A549 (cell line): Measurements from ENCODE around the gene DIP2A. TPM values are rescaled to one million over a fixed set of nuclear protein-coding genes. Genes with fewer than 3 reads are reported as not detected.

Experiments used
- ATAC-seq, 2 experiments: fragments of 200-7000 bp in 1 of 2; fragments of >200 bp in 1 of 2; cut with Nextera tagmentation in 1 of 2; cut with Tn5 transposase in 1 of 2; 3 replicates each; pipeline versions ENCODE4 v1.8.0 to v1.9.1; 2018 to 2020; ENCODE audit warnings: mild to moderate bottlenecking in 1 of 2, moderate library complexity in 1 of 2
- CTCF ChIA-PET: fragments of 300-600 bp; sonication (Branson Sonifier 250); formaldehyde crosslinking; extraction: SDS; loops from one replicate; lab custom pipeline; 2021; ENCODE audit warnings: antibody characterized with exemption, inconsistent platforms; lab: Yijun Ruan, JAX
- POLR2A ChIA-PET: fragments of 350-600 bp; formaldehyde crosslinking; extraction: SDS; loops from one replicate; lab custom pipeline; 2021; ENCODE audit warnings: antibody characterized with exemption, inconsistent platforms; lab: Yijun Ruan, JAX
- DNase-seq, 2 experiments: peaks; one replicate each; pipeline versions ENCODE4 v3.0.0 to v3.0.0-alpha.2; 2011 to 2016; ENCODE audit warnings: low read depth in 1 of 2, low spot score in 1 of 2
- FAIRE-seq: peaks from 2 replicates; lab custom pipeline; 2011; peaks lifted over from hg19 to GRCh38; lab: Jason Lieb, UNC
- H3K27ac ChIP-seq, 2 experiments: fragments of >200 bp; sonication (Bioruptor Twin); formaldehyde crosslinking; 3 replicates each; pipeline ENCODE4 v1.5.1; 2016 to 2017
- H3K4me1 ChIP-seq: fragments of >200 bp; sonication (Bioruptor Twin); formaldehyde crosslinking; 3 replicates; pipeline ENCODE4 v1.6.1; 2016
- H3K4me2 ChIP-seq: fragments of >200 bp; sonication (Bioruptor Twin); formaldehyde crosslinking; 3 replicates; pipeline ENCODE4 v1.6.1; 2016
- H3K4me3 ChIP-seq: fragments of >200 bp; sonication (Bioruptor Twin); formaldehyde crosslinking; 3 replicates; pipeline ENCODE4 v1.5.1; 2016
- H3K9me3 ChIP-seq: fragments of >200 bp; sonication (Bioruptor Twin); formaldehyde crosslinking; 3 replicates; pipeline ENCODE4 v1.6.1; 2016
- BHLHE40 ChIP-seq: IDR thresholded peaks from 2 replicates; pipeline ENCODE4 v1.6.1; 2012; ENCODE audit warnings: low read depth, low read length, inconsistent platforms
- CBX2 ChIP-seq: fragments of 200-600 bp; sonication (generic); IDR thresholded peaks from 2 replicates; pipeline ENCODE4 v1.6.1; 2016; ENCODE audit warnings: low read depth, mild to moderate bottlenecking, borderline replicate concordance
- CHD4 ChIP-seq: fragments of 200-600 bp; sonication (generic); IDR thresholded peaks from 2 replicates; pipeline ENCODE4 v1.6.1; 2016; ENCODE audit warnings: antibody characterized with exemption, mild to moderate bottlenecking, borderline replicate concordance
- E2F6 ChIP-seq: IDR thresholded peaks from 2 replicates; pipeline ENCODE4 v1.6.1; 2012; ENCODE audit warnings: low read depth, borderline replicate concordance
- EHF ChIP-seq: fragments of 250-450 bp; sonication (Bioruptor Pico); IDR thresholded peaks from 2 replicates; pipeline ENCODE4 v1.5.0; 2020; ENCODE audit warnings: mild to moderate bottlenecking
- ELK1 ChIP-seq: fragments of 150-350 bp; IDR thresholded peaks from 2 replicates; pipeline ENCODE4 v1.6.1; 2014; ENCODE audit warnings: low read depth, mild to moderate bottlenecking, low read length
- ESRRA ChIP-seq: fragments of 150-350 bp; IDR thresholded peaks from 2 replicates; pipeline ENCODE4 v1.6.1; 2014; ENCODE audit warnings: mild to moderate bottlenecking, low read length, borderline replicate concordance
- FOSB ChIP-seq: fragments of 250-450 bp; sonication (Bioruptor Pico); IDR thresholded peaks from 2 replicates; pipeline ENCODE4 v1.5.0; 2020; ENCODE audit warnings: mild to moderate bottlenecking, moderate library complexity
- FOSL2 ChIP-seq, 2 experiments: fragments of 450-650 bp in 1 of 2; fragments of >200 bp in 1 of 2; sonication (Bioruptor Twin) in 1 of 2; formaldehyde crosslinking; IDR thresholded peaks; 2 replicates each; pipeline versions ENCODE4 v1.5.0 to v1.6.1; 2016 to 2020; ENCODE audit warnings: mild to moderate bottlenecking in 1 of 2, moderate library complexity in 1 of 2
- HEYL ChIP-seq: fragments of 250-450 bp; sonication (Bioruptor Pico); IDR thresholded peaks from 2 replicates; pipeline ENCODE4 v1.8.0; 2021; ENCODE audit warnings: mild to moderate bottlenecking, moderate library complexity
- HMGXB4 ChIP-seq: fragments of 250-450 bp; sonication (Bioruptor Pico); IDR thresholded peaks from 2 replicates; pipeline ENCODE4 v1.5.0; 2021; ENCODE audit warnings: mild to moderate bottlenecking, moderate library complexity, borderline replicate concordance
- HOXA7 ChIP-seq: fragments of 250-450 bp; sonication (Bioruptor Pico); IDR thresholded peaks from 2 replicates; pipeline ENCODE4 v1.5.0; 2020; ENCODE audit warnings: mild to moderate bottlenecking, moderate library complexity
- HOXB5 ChIP-seq: fragments of 250-450 bp; sonication (Bioruptor Pico); IDR thresholded peaks from 2 replicates; pipeline ENCODE4 v1.5.0; 2020; ENCODE audit warnings: mild to moderate bottlenecking, moderate library complexity
- JUN ChIP-seq, 2 experiments: fragments of >200 bp; sonication (Bioruptor Twin); formaldehyde crosslinking; IDR thresholded peaks; 2 replicates in 1 of 2; 3 replicates in 1 of 2; pipeline ENCODE4 v1.6.1; 2016 to 2017
- KDM5A ChIP-seq: fragments of 200-600 bp; sonication (generic); IDR thresholded peaks from 2 replicates; pipeline ENCODE4 v1.6.1; 2016; ENCODE audit warnings: antibody characterized with exemption, mild to moderate bottlenecking
- MYC ChIP-seq: IDR thresholded peaks from 2 replicates; pipeline ENCODE4 v1.6.1; 2012; ENCODE audit warnings: mild to moderate bottlenecking, inconsistent platforms, low read length, improper control_type of control experiment, borderline replicate concordance
- PHF8 ChIP-seq: fragments of 200-600 bp; sonication (generic); IDR thresholded peaks from 2 replicates; pipeline ENCODE4 v1.6.1; 2016; ENCODE audit warnings: low read depth, mild to moderate bottlenecking, antibody characterized with exemption, moderate library complexity, borderline replicate concordance
- POLR2AphosphoS2 ChIP-seq: conservative IDR thresholded peaks from 2 replicates; pipeline ENCODE4 v1.6.1; 2012; ENCODE audit warnings: low read length, improper control_type of control experiment, inconsistent platforms
- RARB ChIP-seq: fragments of 250-450 bp; sonication (Bioruptor Pico); IDR thresholded peaks from 2 replicates; pipeline ENCODE4 v1.8.0; 2021; ENCODE audit warnings: mild to moderate bottlenecking, moderate library complexity
- RCOR1 ChIP-seq: fragments of 150-350 bp; IDR thresholded peaks from 2 replicates; pipeline ENCODE4 v1.6.1; 2014; ENCODE audit warnings: antibody characterized with exemption, low read length, low read depth
- REST ChIP-seq: fragments of 200-600 bp; sonication (generic); IDR thresholded peaks from 2 replicates; pipeline ENCODE4 v1.6.1; 2016; ENCODE audit warnings: antibody characterized with exemption, mild to moderate bottlenecking, moderate library complexity
- RFX5 ChIP-seq: fragments of 450-650 bp; IDR thresholded peaks from 2 replicates; pipeline ENCODE4 v1.7.1; 2014; ENCODE audit warnings: antibody characterized with exemption, mild to moderate bottlenecking, moderate library complexity
- SMC3 ChIP-seq: fragments of >200 bp; sonication (Bioruptor Twin); formaldehyde crosslinking; IDR thresholded peaks from 3 replicates; pipeline ENCODE4 v1.6.1; 2018; ENCODE audit warnings: inconsistent platforms
- SREBF2 ChIP-seq: fragments of 450-650 bp; IDR thresholded peaks from 2 replicates; pipeline ENCODE4 v1.6.1; 2014; ENCODE audit warnings: mild to moderate bottlenecking, moderate library complexity
- TP53 ChIP-seq: fragments of 250-450 bp; sonication (Bioruptor Pico); IDR thresholded peaks from 2 replicates; pipeline ENCODE4 v1.5.0; 2021; ENCODE audit warnings: mild to moderate bottlenecking, moderate library complexity
- ZFP36 ChIP-seq: fragments of 450-650 bp; IDR thresholded peaks from 2 replicates; pipeline ENCODE4 v1.6.1; 2014; ENCODE audit warnings: borderline replicate concordance; ENCODE audit not compliant: partially characterized antibody
- ZSCAN20 ChIP-seq: fragments of 250-450 bp; sonication (Bioruptor Pico); IDR thresholded peaks from 2 replicates; pipeline ENCODE4 v1.8.0; 2022; ENCODE audit warnings: mild to moderate bottlenecking, moderate library complexity
- whole genome bisulfite sequencing: methylation state at CpG from one replicate; pipeline ENCODE4 v1.1.6; 2017; ENCODE audit errors: missing lambda C conversion rate; 5-methylcytosine and 5-hydroxymethylcytosine counted together
- polyA plus RNA-seq, 4 experiments: library from polyadenylated mRNA; depleted of rRNA in 3 of 4; stranded (reverse); fragments of >200 nt; fragmentation: RNase III in 1 of 4; extraction: RNeasy Plus Mini Kit Qiagen cat#74134 plus additional on column Dnase treatment in 1 of 4; gene quantifications; 2 replicates in 3 of 4; 3 replicates in 1 of 4; pipeline ENCODE4 v1.2.3, GENCODE V29; 2011 to 2017

DIP2A gene
- polyA plus RNA-seq, 2 of the 4 experiments (the other 2 are of a cell fraction) = 13.3 to 18.4 TPM

- FAIRE-seq (no peak), DNase-seq (no peak), ATAC-seq (no peak)
- POLR2A ChIA-PET = no interaction called here
- Histone ChIP-seq H3K4me3 (no peak overlapping the region), H3K4me2 (no peak overlapping the region), H3K4me1 (no peaks in the 10 kb centered on the region), H3K27ac (no peak overlapping the region), H3K9me3 (no peaks in the 10 kb centered on the region)
- TF ChIP-seq CBX2 = no peak
- TF ChIP-seq SMC3 = no peak
- no peak for TF ChIP-seq CHD4
- no peak for TF ChIP-seq FOSL2 (IDR thresholded peaks at IDR 0.05)
- no peak for TF ChIP-seq FOSL2 (CRISPR knock-in tag; IDR thresholded peaks at IDR 0.05)
- TF ChIP-seq HOXB5 = no peak
- no peak for TF ChIP-seq HOXA7 (CRISPR knock-in tag)
- no peak for TF ChIP-seq FOSB (CRISPR knock-in tag)
- TF ChIP-seq RARB (CRISPR knock-in tag) = no peak
- TF ChIP-seq ELK1 = no peak
- no peak for TF ChIP-seq KDM5A
- TF ChIP-seq ESRRA = no peak
- TF ChIP-seq ZFP36 = no peak
- no peak for TF ChIP-seq HMGXB4
- no peak for TF ChIP-seq E2F6
- no peak for TF ChIP-seq ZSCAN20 (CRISPR knock-in tag)
- TF ChIP-seq SREBF2 = no peak
- TF ChIP-seq TP53 = no peak
- no peak for TF ChIP-seq BHLHE40
- TF ChIP-seq RCOR1 = no peak
- no peak for TF ChIP-seq HEYL (CRISPR knock-in tag)
- CTCF ChIA-PET = interaction anchor here (1.0 kb wide), 1 partner anchor 10 kb away, joined by 3 read pairs; no protein-coding TSS in a partner anchor
- WGBS = 87% methylated on average over 13 of the region's 30 CpGs
Measured at GRCh38 chr21:46554431-46555224, 95.9 kb downstream of the DIP2A start.

GRCh38 chr21:46555225-46555617 is 96.5 kb downstream of the DIP2A start:
- Histone ChIP-seq H3K27ac (no peak overlapping the region), H3K9me3 (no peaks in the 10 kb centered on the region), H3K4me1 (no peaks in the 10 kb centered on the region), H3K4me2 (no peak overlapping the region), H3K4me3 (no peak overlapping the region)
- DNase-seq (no peak), FAIRE-seq (no peak), ATAC-seq (no peak)
- ChIA-PET CTCF (no interaction called here), POLR2A (no interaction called here)
- WGBS = 91% methylated on average over 7 of the region's 9 CpGs
- no peak for TF ChIP-seq ELK1
- no peak for TF ChIP-seq REST
- TF ChIP-seq RFX5 = no peak
- TF ChIP-seq ZFP36 = no peak
- no peak for TF ChIP-seq MYC
- no peak for TF ChIP-seq PHF8
- no peak for TF ChIP-seq JUN (IDR thresholded peaks at IDR 0.05)
- no peak for TF ChIP-seq RCOR1
- no peak for TF ChIP-seq POLR2AphosphoS2
- no peak for TF ChIP-seq EHF
